ENCODE measurements around the gene LMCD1.
A peak's percentile ranks its signal among the peaks of the same experiment; 100 is the strongest.

The LMCD1 gene

DNA sequence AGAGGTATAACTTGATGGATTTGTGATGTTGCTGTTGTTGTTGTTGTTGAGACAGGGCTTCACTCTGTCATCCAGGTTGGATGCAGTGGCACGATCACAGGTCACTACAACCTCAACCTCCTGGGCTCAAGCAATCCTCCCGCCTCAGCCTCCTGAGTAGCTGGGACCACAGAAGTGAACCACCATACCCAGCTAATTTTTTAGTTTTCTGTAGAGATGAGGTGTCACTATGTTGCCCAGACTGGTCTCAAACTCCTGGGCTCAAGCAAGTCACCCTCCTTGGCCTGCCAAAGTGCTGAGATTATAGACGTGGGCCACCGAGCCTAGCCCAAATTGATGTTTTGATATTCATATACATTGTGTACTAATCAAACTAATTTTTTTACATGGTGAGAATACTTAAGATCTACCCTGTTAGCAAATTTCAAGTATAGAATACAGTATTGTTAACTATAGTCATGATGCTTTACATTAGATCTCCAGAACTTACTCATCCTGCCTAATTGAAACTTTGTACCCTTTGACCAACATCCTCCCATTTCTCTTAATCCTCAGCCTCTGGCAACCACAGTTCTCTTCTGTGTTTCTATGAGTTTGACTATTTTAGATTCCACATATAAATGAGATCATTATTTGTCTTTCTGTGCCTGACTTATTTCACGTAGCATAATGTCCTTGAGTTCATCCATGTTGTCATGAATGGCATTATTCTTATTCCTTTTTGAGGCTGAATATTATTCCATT, 23.2 kb downstream of the LMCD1 start:
- H3K9ac ChIP-seq = no peak overlapping the region
- no peaks in the 10 kb centered on the region for H3K36me3 ChIP-seq (ENCODE audit: control insufficient read depth, insufficient read depth, low read length)
- H3K27me3 ChIP-seq (ENCODE audit: control insufficient read depth, insufficient read depth, low read length) = no peaks in the 10 kb centered on the region
- TF ChIP-seq, protein P1, sequence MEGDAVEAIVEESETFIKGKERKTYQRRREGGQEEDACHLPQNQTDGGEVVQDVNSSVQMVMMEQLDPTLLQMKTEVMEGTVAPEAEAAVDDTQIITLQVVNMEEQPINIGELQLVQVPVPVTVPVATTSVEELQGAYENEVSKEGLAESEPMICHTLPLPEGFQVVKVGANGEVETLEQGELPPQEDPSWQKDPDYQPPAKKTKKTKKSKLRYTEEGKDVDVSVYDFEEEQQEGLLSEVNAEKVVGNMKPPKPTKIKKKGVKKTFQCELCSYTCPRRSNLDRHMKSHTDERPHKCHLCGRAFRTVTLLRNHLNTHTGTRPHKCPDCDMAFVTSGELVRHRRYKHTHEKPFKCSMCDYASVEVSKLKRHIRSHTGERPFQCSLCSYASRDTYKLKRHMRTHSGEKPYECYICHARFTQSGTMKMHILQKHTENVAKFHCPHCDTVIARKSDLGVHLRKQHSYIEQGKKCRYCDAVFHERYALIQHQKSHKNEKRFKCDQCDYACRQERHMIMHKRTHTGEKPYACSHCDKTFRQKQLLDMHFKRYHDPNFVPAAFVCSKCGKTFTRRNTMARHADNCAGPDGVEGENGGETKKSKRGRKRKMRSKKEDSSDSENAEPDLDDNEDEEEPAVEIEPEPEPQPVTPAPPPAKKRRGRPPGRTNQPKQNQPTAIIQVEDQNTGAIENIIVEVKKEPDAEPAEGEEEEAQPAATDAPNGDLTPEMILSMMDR (IDR thresholded peaks at IDR 0.05) = no peak
- no peak overlapping the region for H3K4me3 ChIP-seq (ENCODE audit: low read depth, low read length)
- H3K9me3 ChIP-seq (ENCODE audit: control insufficient read depth, low read length) = no peaks in the 10 kb centered on the region
- H3K79me2 ChIP-seq = peaks cover 11% of the 10 kb centered on the region
- no peak overlapping the region for H3K4me2 ChIP-seq (ENCODE audit: low read length)
- no peak overlapping the region for H2AFZ ChIP-seq
- H3K27ac ChIP-seq = peak overlapping the region; percentile 5
- no peaks in the 10 kb centered on the region for H3K4me1 ChIP-seq

DNA sequence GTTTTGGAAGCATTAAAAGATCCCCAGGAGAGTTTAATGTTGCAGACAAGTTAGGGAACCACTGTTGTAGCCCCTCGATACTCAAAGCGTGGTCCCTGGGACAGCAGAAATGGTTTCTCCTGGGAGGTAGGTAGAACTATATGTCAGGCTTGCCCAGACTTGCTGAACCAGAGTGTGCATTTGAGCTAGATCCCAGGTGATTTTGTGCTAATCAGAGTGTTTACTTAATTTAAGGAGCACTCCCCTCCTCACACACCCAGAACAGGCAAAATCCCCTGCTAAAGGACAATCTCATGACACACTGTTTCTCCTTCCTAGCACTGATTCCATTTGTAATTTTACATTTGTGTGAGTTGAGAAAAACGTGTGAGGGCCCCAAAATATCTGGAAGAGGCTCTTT, 24.3 kb downstream of the LMCD1 start:
- H3K27me3 ChIP-seq (ENCODE audit: control insufficient read depth, insufficient read depth, low read length) = no peaks in the 10 kb centered on the region
- H3K79me2 ChIP-seq = peaks cover 8% of the 10 kb centered on the region
- no peaks in the 10 kb centered on the region for H3K4me1 ChIP-seq
- no peak overlapping the region for H3K4me3 ChIP-seq (ENCODE audit: low read depth, low read length)
- no peak overlapping the region for H3K9ac ChIP-seq
- no peak overlapping the region for H2AFZ ChIP-seq
- H3K36me3 ChIP-seq (ENCODE audit: control insufficient read depth, insufficient read depth, low read length) = no peaks in the 10 kb centered on the region
- H3K9me3 ChIP-seq (ENCODE audit: control insufficient read depth, low read length) = no peaks in the 10 kb centered on the region
- TF ChIP-seq, protein P1 (IDR thresholded peaks at IDR 0.05) = no peak
- H3K4me2 ChIP-seq (ENCODE audit: low read length) = no peak overlapping the region
- no peak overlapping the region for H3K27ac ChIP-seq

DNA sequence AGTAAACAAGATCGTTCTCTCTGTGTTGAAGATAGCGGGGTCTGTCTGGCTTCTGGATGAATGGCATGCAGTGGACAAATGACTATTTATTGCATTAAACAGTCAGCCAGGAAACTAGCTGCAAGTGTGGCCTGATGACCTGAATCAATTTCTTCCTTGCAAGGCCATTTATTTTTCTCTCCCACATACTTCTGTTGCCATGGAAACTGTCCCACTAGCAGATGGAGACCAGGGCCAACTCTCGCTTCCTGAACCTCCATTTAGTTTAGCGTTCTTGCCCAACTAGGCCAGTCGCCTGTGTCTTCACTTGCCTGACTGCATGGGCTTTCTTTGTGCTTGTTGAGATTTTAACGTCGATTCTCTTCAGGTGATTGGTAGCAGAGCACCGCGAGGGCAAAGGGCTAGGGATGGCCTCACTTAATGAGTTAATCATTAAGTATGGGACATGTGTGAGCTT, 27.6 kb downstream of the LMCD1 start:
- Histone ChIP-seq H3K36me3 (ENCODE audit: control insufficient read depth, insufficient read depth, low read length) (no peaks in the 10 kb centered on the region), H3K27ac (peak overlapping the region; percentile 39), H3K79me2 (no peaks in the 10 kb centered on the region), H3K4me1 (no peaks in the 10 kb centered on the region), H3K4me2 (ENCODE audit: low read length) (no peak overlapping the region), H2AFZ (no peak overlapping the region), H3K9ac (no peak overlapping the region), H3K4me3 (ENCODE audit: low read depth, low read length) (no peak overlapping the region), H3K9me3 (ENCODE audit: control insufficient read depth, low read length) (no peaks in the 10 kb centered on the region), H3K27me3 (ENCODE audit: control insufficient read depth, insufficient read depth, low read length) (no peaks in the 10 kb centered on the region)
- TF ChIP-seq, protein P1 (IDR thresholded peaks at IDR 0.05) = no peak

DNA sequence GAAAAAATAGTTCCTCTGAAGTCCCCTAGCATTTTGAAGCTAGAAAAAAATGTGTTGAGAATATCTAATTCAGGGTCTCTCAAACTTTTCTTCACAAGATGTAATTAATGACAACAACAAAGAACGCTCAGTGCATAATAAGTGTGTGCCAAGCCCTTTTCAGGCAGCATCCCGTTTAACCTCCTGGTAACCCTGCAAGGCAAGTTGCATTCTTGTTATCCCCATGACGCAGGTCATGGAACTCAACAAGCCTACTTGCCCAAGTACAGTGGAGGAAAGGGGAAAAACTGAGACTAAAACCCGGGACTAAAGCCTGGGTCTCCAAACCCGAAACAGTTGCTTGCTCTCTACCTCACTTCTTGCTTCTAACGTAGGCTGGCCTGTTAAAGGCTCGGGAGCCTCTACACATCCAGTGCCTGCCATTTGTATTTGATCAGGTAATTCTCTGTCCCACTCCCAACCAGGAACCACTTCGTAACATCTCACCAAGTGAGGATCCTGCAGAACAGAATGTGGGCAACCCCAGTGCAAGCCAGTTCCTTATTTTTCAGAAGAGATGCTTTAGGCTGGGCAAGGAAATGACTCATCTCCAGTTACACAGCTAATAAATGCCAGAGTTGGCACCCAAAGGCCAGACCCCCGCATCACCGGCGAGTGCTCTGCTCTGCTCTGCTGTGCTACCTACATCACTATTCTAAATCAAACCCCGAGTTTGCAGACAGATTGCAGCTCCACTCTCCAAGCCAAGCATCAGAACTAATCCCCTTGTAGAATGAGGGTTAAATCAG, 28.3 kb downstream of the LMCD1 start:
- no peak overlapping the region for H3K4me2 ChIP-seq (ENCODE audit: low read length)
- peak overlapping the region; percentile 27 for H3K27ac ChIP-seq
- no peaks in the 10 kb centered on the region for H3K79me2 ChIP-seq
- TF ChIP-seq, protein P1 (IDR thresholded peaks at IDR 0.05) = no peak
- no peak overlapping the region for H3K9ac ChIP-seq
- H3K4me1 ChIP-seq = no peaks in the 10 kb centered on the region
- H3K4me3 ChIP-seq (ENCODE audit: low read depth, low read length) = no peak overlapping the region
- no peaks in the 10 kb centered on the region for H3K9me3 ChIP-seq (ENCODE audit: control insufficient read depth, low read length)
- H3K36me3 ChIP-seq (ENCODE audit: control insufficient read depth, insufficient read depth, low read length) = no peaks in the 10 kb centered on the region
- no peaks in the 10 kb centered on the region for H3K27me3 ChIP-seq (ENCODE audit: control insufficient read depth, insufficient read depth, low read length)
- H2AFZ ChIP-seq = no peak overlapping the region
